Ectodermal cell (in vitro differentiated cells): ENCODE measurements around the gene PGLYRP1.

Experiments
- H3K27ac ChIP-seq: 2 replicates; pipeline ENCODE4 v1.7.0; 2013; ENCODE audit warnings: mild to moderate bottlenecking, low read depth, low read length; ENCODE audit not compliant: insufficient read depth, poor library complexity, severe bottlenecking
- H3K27me3 ChIP-seq: 2 replicates; pipeline ENCODE4 v1.7.0; 2013; ENCODE audit warnings: mild to moderate bottlenecking, low read length; ENCODE audit not compliant: insufficient read depth, control insufficient read depth, poor library complexity, severe bottlenecking
- H3K36me3 ChIP-seq: one replicate; pipeline ENCODE4 v1.7.0; 2013; ENCODE audit warnings: low read length; ENCODE audit not compliant: control insufficient read depth, insufficient read depth
- H3K4me1 ChIP-seq: one replicate; pipeline ENCODE4 v1.7.0; 2013; ENCODE audit warnings: low read length; ENCODE audit not compliant: control insufficient read depth, insufficient read depth
- H3K4me3 ChIP-seq: 2 replicates; pipeline ENCODE4 v1.7.0; 2013; ENCODE audit warnings: low read depth, low read length, control low read depth; ENCODE audit not compliant: insufficient read depth
- H3K9me3 ChIP-seq: 2 replicates; pipeline ENCODE4 v1.7.0; 2013; ENCODE audit warnings: mild to moderate bottlenecking, low read length, moderate library complexity; ENCODE audit not compliant: control insufficient read depth
- WGBS, 2 experiments: methylation state at CpG; one replicate each; pipeline ENCODE4 v1.1.7; 2013; ENCODE audit warnings: missing lambda C conversion rate in 2 of 2; 5-methylcytosine and 5-hydroxymethylcytosine counted together

PGLYRP1 gene

GRCh38 chr19:45985321-45985720 is 37.5 kb downstream of the PGLYRP1 start:
- 62 to 66% methylated on average over 6 to 7 of the region's 7 CpGs for WGBS, 2 experiments
- Histone ChIP-seq H3K4me3 (no peak overlapping the region), H3K27ac (no peak overlapping the region), H3K4me1 (no peaks in the 10 kb centered on the region), H3K36me3 (no peaks in the 10 kb centered on the region), H3K27me3 (peaks cover 4% of the 10 kb centered on the region), H3K9me3 (no peaks in the 10 kb centered on the region)

GRCh38 chr19:45981350-45981749 is 41.5 kb downstream of the PGLYRP1 start:
- Histone ChIP-seq H3K4me1 (peaks cover under 1% of the 10 kb centered on the region), H3K9me3 (no peaks in the 10 kb centered on the region), H3K27ac (no peak overlapping the region), H3K4me3 (no peak overlapping the region), H3K36me3 (no peaks in the 10 kb centered on the region), H3K27me3 (no peaks in the 10 kb centered on the region)
- WGBS, 2 experiments: 66 to 70% methylated on average over 2 of the region's 2 CpGs

GRCh38 chr19:45978156-45978555 is 44.7 kb downstream of the PGLYRP1 start:
- no peak overlapping the region for H3K27ac ChIP-seq
- no peak overlapping the region for H3K4me3 ChIP-seq
- no peaks in the 10 kb centered on the region for H3K9me3 ChIP-seq
- 87 to 89% methylated on average over 7 of the region's 7 CpGs for WGBS, 2 experiments
- no peaks in the 10 kb centered on the region for H3K36me3 ChIP-seq
- H3K4me1 ChIP-seq: peaks cover 18% of the 10 kb centered on the region
- peaks cover 4% of the 10 kb centered on the region for H3K27me3 ChIP-seq

- no peak overlapping the region for H3K27ac ChIP-seq
- H3K27me3 ChIP-seq: peaks cover 19% of the 10 kb centered on the region
- no peak overlapping the region for H3K4me3 ChIP-seq
- no peaks in the 10 kb centered on the region for H3K36me3 ChIP-seq
- H3K4me1 ChIP-seq: peaks cover 24% of the 10 kb centered on the region
- 76 to 79% methylated on average over 14 of the region's 14 CpGs for WGBS, 2 experiments
- H3K9me3 ChIP-seq: no peaks in the 10 kb centered on the region
Measured at GRCh38 chr19:45976178-45976577, 46.7 kb downstream of the PGLYRP1 start.

GRCh38 chr19:45975306-45976070 is 47.4 kb downstream of the PGLYRP1 start:
- no peak overlapping the region for H3K27ac ChIP-seq

GRCh38 chr19:45973553-45974338 is 49.1 kb downstream of the PGLYRP1 start, which contains the start of gene NOVA2:
Gene NOVA2, minus strand, starts transcription at chr19:45973865. Its CDS starts 514 bp downstream, at chr19:45973351.
- 5% methylated on average over 54 to 55 of the region's 58 CpGs for WGBS, 2 experiments
- Histone ChIP-seq H3K27ac (no peak within 1 kb of the TSS), H3K36me3 (no peaks in the 10 kb centered on the region), H3K9me3 (no peaks in the 10 kb centered on the region), H3K4me3 (peak within 1 kb of the TSS; percentile 53), H3K27me3 (peaks cover 19% of the 10 kb centered on the region), H3K4me1 (peaks cover 24% of the 10 kb centered on the region)

More at GRCh38 chr19:45975306-45976070, 47.4 kb downstream of the PGLYRP1 start:
- peaks cover 24% of the 10 kb centered on the region for H3K4me1 ChIP-seq
- no peaks in the 10 kb centered on the region for H3K9me3 ChIP-seq
- 80 to 91% methylated on average over 7 to 11 of the region's 11 CpGs for WGBS, 2 experiments
- no peak overlapping the region for H3K4me3 ChIP-seq
- H3K27me3 ChIP-seq: peaks cover 19% of the 10 kb centered on the region
- H3K36me3 ChIP-seq: no peaks in the 10 kb centered on the region

- no peaks in the 10 kb centered on the region for H3K9me3 ChIP-seq
- H3K27ac ChIP-seq: no peak overlapping the region
- H3K36me3 ChIP-seq: peaks cover under 1% of the 10 kb centered on the region
- peak overlapping the region; percentile 53 for H3K4me3 ChIP-seq
- 1% methylated on average over 31 to 39 of the region's 54 CpGs for WGBS, 2 experiments
- H3K4me1 ChIP-seq: peaks cover 24% of the 10 kb centered on the region
- H3K27me3 ChIP-seq: peaks cover 19% of the 10 kb centered on the region
Measured at GRCh38 chr19:45972947-45973540, 49.8 kb downstream of the PGLYRP1 start.

- Histone ChIP-seq H3K36me3 (peaks cover 3% of the 10 kb centered on the region), H3K4me1 (peaks cover 26% of the 10 kb centered on the region), H3K4me3 (peak overlapping the region; percentile 53), H3K9me3 (no peaks in the 10 kb centered on the region), H3K27me3 (peaks cover 19% of the 10 kb centered on the region), H3K27ac (no peak overlapping the region)
- WGBS, 2 experiments: 44 to 47% methylated on average over 18 of the region's 18 CpGs
Measured at GRCh38 chr19:45972081-45972946, 50.5 kb downstream of the PGLYRP1 start.

- Histone ChIP-seq H3K4me3 (no peak overlapping the region), H3K36me3 (peaks cover 3% of the 10 kb centered on the region), H3K27me3 (peaks cover 19% of the 10 kb centered on the region), H3K9me3 (no peaks in the 10 kb centered on the region), H3K27ac (no peak overlapping the region), H3K4me1 (peaks cover 28% of the 10 kb centered on the region)
- 42 to 53% methylated on average over 10 of the region's 11 CpGs for WGBS, 2 experiments
Measured at GRCh38 chr19:45971260-45971902, 51.5 kb downstream of the PGLYRP1 start.
